Lower leg skin (tissue), 3 donors: ENCODE measurements around the gene PRRT1B.
"Not testable (repeated sequence)": the region's sequence is repeated elsewhere in the genome, so short reads cannot be mapped to it uniquely, and the experiment has no call there.

ENCODE experiments used
- CTCF ChIP-seq, 3 donors: fragments of 450-650 bp; IDR thresholded peaks; one replicate each; pipeline ENCODE4 v1.5.1; 2016; ENCODE audit warnings: antibody characterized with exemption in 3 of 3, mild to moderate bottlenecking in 3 of 3, moderate library complexity in 2 of 3
- POLR2A ChIP-seq, 2 donors: fragments of 450-650 bp; IDR thresholded peaks; one replicate each; pipeline ENCODE4 v1.6.1; 2016 to 2017; ENCODE audit warnings: antibody characterized with exemption in 2 of 2, mild to moderate bottlenecking in 1 of 2, moderate library complexity in 1 of 2

- TF ChIP-seq CTCF, POLR2A (IDR thresholded peaks at IDR 0.05): not testable (repeated sequence)
These were observed 5.1 kb downstream of the PRRT1B start for GRCh38 chr9:131550465-131550864.
